ENCODE measurements around the gene MTHFSD.

Gene MTHFSD

GRCh38 chr16:86576591-86577313, 21.7 kb upstream of the MTHFSD start:
- no peak for TF ChIP-seq CTCF (conservative IDR thresholded peaks at IDR 0.05; ENCODE audit: low read depth, low read length)
- peak overlapping the region; percentile 65 for H3K4me3 ChIP-seq (ENCODE audit: low read length)
- no peak for DNase-seq (ENCODE audit: low read depth)

DNA sequence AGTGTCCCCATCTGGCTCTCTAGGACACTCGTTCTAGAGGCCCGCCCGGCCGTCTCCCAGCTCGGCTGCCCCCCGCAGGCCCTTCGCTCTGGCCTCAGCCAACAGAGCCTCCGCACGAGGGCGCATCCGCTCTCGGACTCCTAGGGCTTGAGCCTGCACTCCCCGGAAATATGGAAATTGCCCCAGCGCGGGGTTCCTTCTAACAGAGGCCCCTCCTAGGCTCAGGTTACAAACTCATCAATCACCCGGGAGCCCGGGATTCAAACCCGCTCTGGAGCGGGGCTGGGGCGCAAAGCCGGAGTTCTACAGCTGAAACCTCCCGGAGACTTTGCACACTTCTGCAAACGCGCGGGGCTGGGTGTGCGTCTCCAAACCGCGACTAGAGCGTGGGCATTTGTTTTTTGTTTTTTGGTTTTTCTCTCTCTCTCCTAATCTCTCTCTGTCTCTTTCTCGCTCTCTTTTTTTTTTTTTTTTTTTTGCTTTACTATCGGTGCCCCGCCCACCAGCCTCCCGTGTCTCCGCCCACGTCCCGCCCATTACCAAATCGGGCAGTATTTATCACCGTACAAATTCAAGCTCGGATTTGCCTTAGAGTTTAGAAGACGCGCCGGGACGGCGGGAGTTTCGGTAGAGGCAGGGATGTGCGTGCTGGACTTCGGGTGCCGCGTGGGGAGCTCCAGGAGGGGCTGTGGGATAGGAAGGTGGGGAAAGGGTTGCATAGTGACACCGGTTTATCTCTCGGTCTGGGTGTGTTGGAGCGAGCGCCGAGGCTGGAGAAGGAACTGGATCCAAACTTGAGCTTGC, 20.9 kb upstream of the MTHFSD start:
- TF ChIP-seq CTCF (conservative IDR thresholded peaks at IDR 0.05; ENCODE audit: low read depth, low read length) = peak; percentile 82
- DNase-seq (ENCODE audit: low read depth) = no peak
- H3K4me3 ChIP-seq (ENCODE audit: low read length) = peak overlapping the region; percentile 65

GRCh38 chr16:86575095-86575685, 20.2 kb upstream of the MTHFSD start:
- peak overlapping the region; percentile 65 for H3K4me3 ChIP-seq (ENCODE audit: low read length)
- no peak for DNase-seq (ENCODE audit: low read depth)
- no peak for TF ChIP-seq CTCF (conservative IDR thresholded peaks at IDR 0.05; ENCODE audit: low read depth, low read length)

DNA sequence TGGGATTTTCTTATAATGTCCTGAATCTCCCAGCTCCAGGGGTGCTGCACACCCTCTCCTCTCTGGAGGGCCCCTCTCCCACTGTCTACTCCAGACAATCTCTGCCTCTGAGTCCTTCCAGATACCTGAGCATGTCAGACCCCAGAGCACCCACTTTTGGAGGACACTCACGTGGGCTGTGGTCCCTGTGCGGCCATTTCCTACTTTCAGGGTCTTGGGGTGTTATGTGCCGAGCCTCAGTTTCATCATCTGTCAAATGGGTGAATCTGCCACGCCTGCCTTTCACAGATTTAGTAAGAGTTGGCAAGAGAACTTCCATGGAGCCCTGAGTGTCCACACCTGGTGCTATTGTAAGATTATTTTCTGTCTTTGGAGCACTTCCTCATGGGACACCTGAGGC, 19.6 kb upstream of the MTHFSD start:
- TF ChIP-seq CTCF (conservative IDR thresholded peaks at IDR 0.05; ENCODE audit: low read depth, low read length) = no peak
- DNase-seq (ENCODE audit: low read depth) = no peak
- no peak overlapping the region for H3K4me3 ChIP-seq (ENCODE audit: low read length)

DNA sequence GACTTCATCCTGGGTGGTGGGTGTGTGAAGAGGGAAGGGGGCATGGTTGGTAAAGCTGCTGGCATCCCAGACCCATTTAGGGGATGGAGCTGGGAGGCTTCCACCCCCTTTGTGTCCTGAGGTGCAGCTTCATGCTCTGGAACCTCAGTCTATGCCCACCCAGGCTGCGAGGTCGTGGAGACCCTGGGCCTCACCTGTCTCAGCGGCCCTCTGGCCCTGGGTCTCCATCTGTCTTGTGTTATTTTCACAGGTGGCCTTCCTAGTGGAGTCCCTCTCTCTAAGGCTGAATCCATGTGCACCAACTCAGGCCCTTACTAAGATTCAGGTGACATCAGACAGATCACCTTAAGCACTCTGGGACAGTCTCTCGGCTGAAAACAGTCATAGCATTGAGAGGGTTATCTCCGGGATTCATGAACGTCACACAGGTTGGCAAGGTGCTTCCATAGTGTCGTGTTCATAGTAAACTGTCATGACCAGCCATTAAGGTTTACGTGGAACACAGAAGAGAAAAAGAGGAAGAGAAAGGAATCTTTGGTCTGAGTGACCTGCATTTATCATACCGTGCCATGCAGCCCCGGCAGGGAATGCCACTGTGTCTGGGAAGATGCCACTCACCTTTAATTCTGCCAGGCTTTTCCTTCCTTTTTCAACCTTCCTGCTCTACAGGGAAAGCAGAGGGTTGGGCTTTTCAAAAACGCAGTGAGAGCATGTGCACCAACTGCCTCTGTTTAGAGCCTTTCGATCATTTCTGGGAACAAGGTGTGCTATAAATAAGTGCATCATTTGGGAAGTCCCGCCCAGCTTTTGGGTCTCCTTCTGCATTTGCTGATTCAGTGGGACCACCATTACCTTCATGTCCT, 18.8 kb upstream of the MTHFSD start:
- TF ChIP-seq CTCF (conservative IDR thresholded peaks at IDR 0.05; ENCODE audit: low read depth, low read length) = no peak
- no peak for DNase-seq (ENCODE audit: low read depth)
- H3K4me3 ChIP-seq (ENCODE audit: low read length) = no peak overlapping the region

- H3K4me3 ChIP-seq (ENCODE audit: low read length) = no peak overlapping the region
- DNase-seq (ENCODE audit: low read depth) = no peak
Measured at GRCh38 chr16:86573215-86573614, 18.2 kb upstream of the MTHFSD start.

More at GRCh38 chr16:86573215-86573614, 18.2 kb upstream of the MTHFSD start:
- no peak for TF ChIP-seq CTCF (conservative IDR thresholded peaks at IDR 0.05; ENCODE audit: low read depth, low read length)
